Measurements from ENCODE around the gene INHBE.

DNA sequence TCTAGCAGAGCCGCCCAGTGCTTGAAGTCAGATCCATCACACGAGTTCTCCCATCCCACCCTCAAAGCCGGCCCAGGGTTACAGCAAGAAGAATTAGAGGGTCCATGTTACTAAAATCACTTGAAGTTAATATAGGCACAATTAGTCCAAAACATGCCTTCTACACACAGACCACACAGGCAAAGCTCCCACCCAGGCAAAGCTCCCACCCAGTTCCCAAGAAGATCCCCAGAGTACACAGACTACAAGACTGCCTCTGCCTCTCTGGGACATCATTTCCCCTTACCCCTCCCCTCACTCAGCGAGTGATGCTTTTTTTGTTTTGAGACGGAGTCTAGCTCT lies 7.8 kb downstream of the INHBE start:
- TF ChIP-seq, protein P1, sequence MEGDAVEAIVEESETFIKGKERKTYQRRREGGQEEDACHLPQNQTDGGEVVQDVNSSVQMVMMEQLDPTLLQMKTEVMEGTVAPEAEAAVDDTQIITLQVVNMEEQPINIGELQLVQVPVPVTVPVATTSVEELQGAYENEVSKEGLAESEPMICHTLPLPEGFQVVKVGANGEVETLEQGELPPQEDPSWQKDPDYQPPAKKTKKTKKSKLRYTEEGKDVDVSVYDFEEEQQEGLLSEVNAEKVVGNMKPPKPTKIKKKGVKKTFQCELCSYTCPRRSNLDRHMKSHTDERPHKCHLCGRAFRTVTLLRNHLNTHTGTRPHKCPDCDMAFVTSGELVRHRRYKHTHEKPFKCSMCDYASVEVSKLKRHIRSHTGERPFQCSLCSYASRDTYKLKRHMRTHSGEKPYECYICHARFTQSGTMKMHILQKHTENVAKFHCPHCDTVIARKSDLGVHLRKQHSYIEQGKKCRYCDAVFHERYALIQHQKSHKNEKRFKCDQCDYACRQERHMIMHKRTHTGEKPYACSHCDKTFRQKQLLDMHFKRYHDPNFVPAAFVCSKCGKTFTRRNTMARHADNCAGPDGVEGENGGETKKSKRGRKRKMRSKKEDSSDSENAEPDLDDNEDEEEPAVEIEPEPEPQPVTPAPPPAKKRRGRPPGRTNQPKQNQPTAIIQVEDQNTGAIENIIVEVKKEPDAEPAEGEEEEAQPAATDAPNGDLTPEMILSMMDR (IDR thresholded peaks at IDR 0.05) = peak; percentile 41
- TF ChIP-seq ZFX (IDR thresholded peaks at IDR 0.05; ENCODE audit: borderline replicate concordance) = no peak

Measured in 22Rv1 (cell line).